ENCODE results near the gene PHC2. TPM values are rescaled to one million over a fixed set of nuclear protein-coding genes. Genes with fewer than 3 reads are reported as not detected.

Gene PHC2
- polyA plus RNA-seq, 1 donor from 2014 or later = 171 TPM

DNA sequence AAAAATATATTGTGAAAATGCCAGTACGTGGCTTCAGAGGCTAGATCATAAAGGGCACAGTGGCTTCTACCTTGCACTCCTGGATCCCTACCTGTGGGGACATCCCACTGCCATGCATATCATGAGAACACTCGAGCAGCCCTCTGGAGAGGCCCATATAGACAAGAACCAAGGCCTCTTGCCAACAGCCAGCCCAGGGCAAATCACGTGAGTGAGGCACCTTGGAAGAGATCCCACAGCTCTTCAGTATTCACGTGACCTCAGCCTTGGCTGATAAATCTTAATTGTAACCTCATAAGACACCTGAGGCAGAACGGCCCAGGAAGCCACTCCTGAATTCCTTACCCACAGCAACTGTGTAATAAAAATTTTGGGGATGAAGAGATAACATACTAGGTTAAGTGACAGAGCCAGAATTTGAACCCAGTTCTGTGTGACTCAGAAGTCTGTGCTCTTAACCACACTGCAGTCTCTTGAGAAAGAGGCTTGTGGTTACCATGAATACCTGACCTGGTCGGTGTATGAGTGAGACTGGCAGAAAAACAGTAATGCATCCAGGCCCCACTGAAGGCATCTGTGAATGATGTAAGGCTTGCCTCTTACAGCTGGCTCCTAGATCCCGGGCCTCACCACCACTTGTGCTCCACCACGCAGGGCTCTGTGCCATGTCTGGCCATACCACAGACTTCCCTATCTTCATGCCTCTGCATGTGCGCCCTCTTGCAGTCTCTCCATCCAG is 103.1 kb downstream of the PHC2 start:
- Histone ChIP-seq H3K27ac (ENCODE audit: low read length) (no peak overlapping the region), H3K36me3 (ENCODE audit: insufficient read depth, low read length) (peaks cover 56% of the 10 kb centered on the region), H4K20me1 (ENCODE audit: insufficient read depth) (peaks cover 22% of the 10 kb centered on the region), H3K9me2 (ENCODE audit: insufficient read depth, low read length) (no peaks in the 10 kb centered on the region), H2AFZ (ENCODE audit: low read depth, low read length) (no peak overlapping the region), H3F3A (ENCODE audit: insufficient read depth, low read length, poor library complexity, severe bottlenecking) (no peaks in the 10 kb centered on the region), H3K4me3 (ENCODE audit: low read length) (no peak overlapping the region), H3K79me2 (replicated peaks; ENCODE audit: insufficient read depth, low read length) (peaks cover 14% of the 10 kb centered on the region), H3K9ac (ENCODE audit: low read length) (no peak overlapping the region), H3K9me3 (ENCODE audit: low read length) (no peaks in the 10 kb centered on the region), H3K4me2 (ENCODE audit: low read length) (no peak overlapping the region), H3K27me3 (ENCODE audit: insufficient read depth, low read depth, low read length) (no peaks in the 10 kb centered on the region)
- TF ChIP-seq EZH2 (IDR thresholded peaks at IDR 0.05; ENCODE audit: borderline replicate concordance, insufficient read depth, low read length, poor library complexity, severe bottlenecking) (no peak), POLR2AphosphoS5 (IDR thresholded peaks at IDR 0.05) (no peak), SMC3 (conservative IDR thresholded peaks at IDR 0.05; ENCODE audit: poor library complexity) (no peak), EP300 (conservative IDR thresholded peaks at IDR 0.05; ENCODE audit: poor library complexity, severe bottlenecking) (no peak), TAF1 (IDR thresholded peaks at IDR 0.05; ENCODE audit: low read depth) (no peak)
- TF ChIP-seq, protein P1, sequence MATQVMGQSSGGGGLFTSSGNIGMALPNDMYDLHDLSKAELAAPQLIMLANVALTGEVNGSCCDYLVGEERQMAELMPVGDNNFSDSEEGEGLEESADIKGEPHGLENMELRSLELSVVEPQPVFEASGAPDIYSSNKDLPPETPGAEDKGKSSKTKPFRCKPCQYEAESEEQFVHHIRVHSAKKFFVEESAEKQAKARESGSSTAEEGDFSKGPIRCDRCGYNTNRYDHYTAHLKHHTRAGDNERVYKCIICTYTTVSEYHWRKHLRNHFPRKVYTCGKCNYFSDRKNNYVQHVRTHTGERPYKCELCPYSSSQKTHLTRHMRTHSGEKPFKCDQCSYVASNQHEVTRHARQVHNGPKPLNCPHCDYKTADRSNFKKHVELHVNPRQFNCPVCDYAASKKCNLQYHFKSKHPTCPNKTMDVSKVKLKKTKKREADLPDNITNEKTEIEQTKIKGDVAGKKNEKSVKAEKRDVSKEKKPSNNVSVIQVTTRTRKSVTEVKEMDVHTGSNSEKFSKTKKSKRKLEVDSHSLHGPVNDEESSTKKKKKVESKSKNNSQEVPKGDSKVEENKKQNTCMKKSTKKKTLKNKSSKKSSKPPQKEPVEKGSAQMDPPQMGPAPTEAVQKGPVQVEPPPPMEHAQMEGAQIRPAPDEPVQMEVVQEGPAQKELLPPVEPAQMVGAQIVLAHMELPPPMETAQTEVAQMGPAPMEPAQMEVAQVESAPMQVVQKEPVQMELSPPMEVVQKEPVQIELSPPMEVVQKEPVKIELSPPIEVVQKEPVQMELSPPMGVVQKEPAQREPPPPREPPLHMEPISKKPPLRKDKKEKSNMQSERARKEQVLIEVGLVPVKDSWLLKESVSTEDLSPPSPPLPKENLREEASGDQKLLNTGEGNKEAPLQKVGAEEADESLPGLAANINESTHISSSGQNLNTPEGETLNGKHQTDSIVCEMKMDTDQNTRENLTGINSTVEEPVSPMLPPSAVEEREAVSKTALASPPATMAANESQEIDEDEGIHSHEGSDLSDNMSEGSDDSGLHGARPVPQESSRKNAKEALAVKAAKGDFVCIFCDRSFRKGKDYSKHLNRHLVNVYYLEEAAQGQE (IDR thresholded peaks at IDR 0.05; ENCODE audit: borderline replicate concordance) = no peak

DNA sequence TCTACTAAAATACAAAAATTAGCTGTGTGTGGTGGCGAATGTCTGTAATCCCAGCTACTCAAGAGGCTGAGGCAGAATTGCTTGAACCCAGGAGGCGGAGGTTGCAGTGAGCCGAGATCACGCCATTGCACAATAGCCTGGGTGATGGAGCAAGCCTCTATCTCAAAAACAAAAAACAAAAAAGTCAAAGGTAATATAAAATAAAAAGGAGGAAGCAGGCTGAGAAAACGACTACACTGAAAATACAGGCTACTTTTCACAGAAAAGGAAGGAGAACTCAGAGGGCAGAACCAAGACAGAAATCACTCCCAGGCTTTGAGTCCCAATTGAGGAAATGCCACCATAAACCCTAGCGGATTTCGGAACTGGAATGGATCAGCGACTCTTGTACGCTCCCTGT is 104.1 kb downstream of the PHC2 start:
- no peaks in the 10 kb centered on the region for H3K27me3 ChIP-seq (ENCODE audit: insufficient read depth, low read depth, low read length)
- H3K4me2 ChIP-seq (ENCODE audit: low read length) = no peak overlapping the region
- peaks cover 48% of the 10 kb centered on the region for H3K36me3 ChIP-seq (ENCODE audit: insufficient read depth, low read length)
- peaks cover 5% of the 10 kb centered on the region for H3K79me2 ChIP-seq (replicated peaks; ENCODE audit: insufficient read depth, low read length)
- peaks cover 13% of the 10 kb centered on the region for H4K20me1 ChIP-seq (ENCODE audit: insufficient read depth)
- no peak overlapping the region for H2AFZ ChIP-seq (ENCODE audit: low read depth, low read length)
- no peak overlapping the region for H3K9ac ChIP-seq (ENCODE audit: low read length)
- no peaks in the 10 kb centered on the region for H3F3A ChIP-seq (ENCODE audit: insufficient read depth, low read length, poor library complexity, severe bottlenecking)
- no peak for TF ChIP-seq RAD21 (conservative IDR thresholded peaks at IDR 0.05)
- TF ChIP-seq, protein P1 (IDR thresholded peaks at IDR 0.05; ENCODE audit: borderline replicate concordance) = no peak
- no peak for TF ChIP-seq EZH2 (IDR thresholded peaks at IDR 0.05; ENCODE audit: borderline replicate concordance, insufficient read depth, low read length, poor library complexity, severe bottlenecking)
- TF ChIP-seq, protein P2, sequence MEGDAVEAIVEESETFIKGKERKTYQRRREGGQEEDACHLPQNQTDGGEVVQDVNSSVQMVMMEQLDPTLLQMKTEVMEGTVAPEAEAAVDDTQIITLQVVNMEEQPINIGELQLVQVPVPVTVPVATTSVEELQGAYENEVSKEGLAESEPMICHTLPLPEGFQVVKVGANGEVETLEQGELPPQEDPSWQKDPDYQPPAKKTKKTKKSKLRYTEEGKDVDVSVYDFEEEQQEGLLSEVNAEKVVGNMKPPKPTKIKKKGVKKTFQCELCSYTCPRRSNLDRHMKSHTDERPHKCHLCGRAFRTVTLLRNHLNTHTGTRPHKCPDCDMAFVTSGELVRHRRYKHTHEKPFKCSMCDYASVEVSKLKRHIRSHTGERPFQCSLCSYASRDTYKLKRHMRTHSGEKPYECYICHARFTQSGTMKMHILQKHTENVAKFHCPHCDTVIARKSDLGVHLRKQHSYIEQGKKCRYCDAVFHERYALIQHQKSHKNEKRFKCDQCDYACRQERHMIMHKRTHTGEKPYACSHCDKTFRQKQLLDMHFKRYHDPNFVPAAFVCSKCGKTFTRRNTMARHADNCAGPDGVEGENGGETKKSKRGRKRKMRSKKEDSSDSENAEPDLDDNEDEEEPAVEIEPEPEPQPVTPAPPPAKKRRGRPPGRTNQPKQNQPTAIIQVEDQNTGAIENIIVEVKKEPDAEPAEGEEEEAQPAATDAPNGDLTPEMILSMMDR (IDR thresholded peaks at IDR 0.05; ENCODE audit: poor library complexity, severe bottlenecking) = no peak
- TF ChIP-seq TAF1 (IDR thresholded peaks at IDR 0.05; ENCODE audit: low read depth) = no peak
- TF ChIP-seq POLR2AphosphoS5 (IDR thresholded peaks at IDR 0.05) = no peak
- no peak for TF ChIP-seq EP300 (conservative IDR thresholded peaks at IDR 0.05; ENCODE audit: poor library complexity, severe bottlenecking)
- TF ChIP-seq SMC3 (conservative IDR thresholded peaks at IDR 0.05; ENCODE audit: poor library complexity) = no peak
- no peak for TF ChIP-seq MXI1 (conservative IDR thresholded peaks at IDR 0.05; ENCODE audit: poor library complexity, severe bottlenecking)
- H3K9me3 ChIP-seq (ENCODE audit: low read length) = no peaks in the 10 kb centered on the region
- H3K9me2 ChIP-seq (ENCODE audit: insufficient read depth, low read length) = no peaks in the 10 kb centered on the region
- H3K27ac ChIP-seq (ENCODE audit: low read length) = no peak overlapping the region
- no peak overlapping the region for H3K4me3 ChIP-seq (ENCODE audit: low read length)

Data from neural cell (in vitro differentiated cells).